Measurements from ENCODE around the gene DVL2.

DVL2 gene

DNA sequence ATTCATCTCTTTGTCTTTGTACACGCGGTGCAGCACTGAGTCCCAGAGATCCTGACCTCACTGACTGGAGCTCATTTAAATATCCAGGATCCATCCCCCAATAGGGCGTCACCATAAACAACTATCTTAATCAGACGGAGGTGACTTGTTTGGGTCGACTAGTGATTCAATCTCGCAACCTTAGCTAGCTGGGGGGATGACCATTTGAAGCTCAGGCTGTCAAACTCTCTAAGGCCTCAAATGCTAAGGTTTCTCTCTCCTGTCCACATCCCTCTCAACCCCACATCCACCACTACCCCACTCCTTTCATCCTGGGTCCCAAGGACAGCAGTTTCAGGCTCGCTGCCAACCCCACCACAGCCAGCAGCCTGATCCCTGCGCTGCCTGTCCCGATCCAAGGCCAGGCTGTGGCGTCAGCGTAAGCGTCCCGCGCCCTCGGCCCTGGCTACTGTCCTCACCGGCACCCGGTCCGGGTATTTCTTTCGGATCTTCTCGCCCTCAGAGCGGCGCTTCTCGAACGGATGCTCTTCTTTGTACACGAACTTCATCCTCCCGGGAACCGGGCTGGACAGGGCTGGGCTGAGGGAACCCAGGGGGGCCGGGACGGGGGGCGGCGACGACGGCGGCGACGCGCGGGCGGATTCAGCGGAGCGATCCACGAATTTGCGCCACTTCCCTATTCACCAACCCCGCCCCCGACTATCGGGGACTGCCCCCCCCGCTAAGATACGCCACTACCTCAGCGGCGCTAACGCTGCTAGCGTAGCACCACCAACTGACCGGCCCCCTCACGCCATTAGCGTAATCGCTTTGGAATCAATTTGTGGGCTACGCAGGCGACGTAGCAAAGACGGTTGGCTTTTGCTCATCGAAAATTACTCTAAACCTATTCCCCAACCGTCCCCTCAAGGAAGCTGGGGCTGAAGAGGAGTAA is 7.7 kb upstream of the DVL2 start, which contains the start of gene GABARAP (continued):
- TF ChIP-seq ZNF266 (tag by site-specific recombination; IDR thresholded peaks at IDR 0.05; ENCODE audit: low read depth) (no peak), SP7 (tag by site-specific recombination; IDR thresholded peaks at IDR 0.05) (no peak; the same call in 1 of the 2 replicates), KLF10 (tag by site-specific recombination; IDR thresholded peaks at IDR 0.05) (no peak; the same call in 1 of the 2 replicates), ZNF473 (tag by site-specific recombination; IDR thresholded peaks at IDR 0.05) (no peak), ZNF48 (tag by site-specific recombination; IDR thresholded peaks at IDR 0.05) (no peak), ZNF239 (tag by site-specific recombination; IDR thresholded peaks at IDR 0.05) (no peak), ZNF324 (tag by site-specific recombination; IDR thresholded peaks at IDR 0.05) (no peak), ZNF785 (tag by site-specific recombination; IDR thresholded peaks at IDR 0.05) (no peak), ZNF837 (tag by site-specific recombination; IDR thresholded peaks at IDR 0.05) (no peak), ZNF223 (tag by site-specific recombination; IDR thresholded peaks at IDR 0.05) (no peak), ZNF19 (tag by site-specific recombination; IDR thresholded peaks at IDR 0.05; ENCODE audit: low read depth) (no peak; the same call in 1 of the 2 replicates), ZNF132 (tag by site-specific recombination; IDR thresholded peaks at IDR 0.05; ENCODE audit: borderline replicate concordance) (no peak), BCL11A (tag by site-specific recombination; IDR thresholded peaks at IDR 0.05; ENCODE audit: low read depth) (0 out of 2 replicates have a peak, but pooled peaks have one; percentile 13), ZNF423 (tag by site-specific recombination; IDR thresholded peaks at IDR 0.05) (no peak), ZBTB21 (tag by site-specific recombination; IDR thresholded peaks at IDR 0.05) (0 out of 2 replicates have a peak, but pooled peaks have one; percentile 42), ZNF157 (tag by site-specific recombination; IDR thresholded peaks at IDR 0.05) (no peak), ZNF529 (tag by site-specific recombination; IDR thresholded peaks at IDR 0.05; ENCODE audit: insufficient replicate concordance) (no peak), ZNF623 (tag by site-specific recombination; IDR thresholded peaks at IDR 0.05) (no peak), ZFP37 (tag by site-specific recombination; IDR thresholded peaks at IDR 0.05) (peak; percentile 84)
- TF ChIP-seq, protein P1, sequence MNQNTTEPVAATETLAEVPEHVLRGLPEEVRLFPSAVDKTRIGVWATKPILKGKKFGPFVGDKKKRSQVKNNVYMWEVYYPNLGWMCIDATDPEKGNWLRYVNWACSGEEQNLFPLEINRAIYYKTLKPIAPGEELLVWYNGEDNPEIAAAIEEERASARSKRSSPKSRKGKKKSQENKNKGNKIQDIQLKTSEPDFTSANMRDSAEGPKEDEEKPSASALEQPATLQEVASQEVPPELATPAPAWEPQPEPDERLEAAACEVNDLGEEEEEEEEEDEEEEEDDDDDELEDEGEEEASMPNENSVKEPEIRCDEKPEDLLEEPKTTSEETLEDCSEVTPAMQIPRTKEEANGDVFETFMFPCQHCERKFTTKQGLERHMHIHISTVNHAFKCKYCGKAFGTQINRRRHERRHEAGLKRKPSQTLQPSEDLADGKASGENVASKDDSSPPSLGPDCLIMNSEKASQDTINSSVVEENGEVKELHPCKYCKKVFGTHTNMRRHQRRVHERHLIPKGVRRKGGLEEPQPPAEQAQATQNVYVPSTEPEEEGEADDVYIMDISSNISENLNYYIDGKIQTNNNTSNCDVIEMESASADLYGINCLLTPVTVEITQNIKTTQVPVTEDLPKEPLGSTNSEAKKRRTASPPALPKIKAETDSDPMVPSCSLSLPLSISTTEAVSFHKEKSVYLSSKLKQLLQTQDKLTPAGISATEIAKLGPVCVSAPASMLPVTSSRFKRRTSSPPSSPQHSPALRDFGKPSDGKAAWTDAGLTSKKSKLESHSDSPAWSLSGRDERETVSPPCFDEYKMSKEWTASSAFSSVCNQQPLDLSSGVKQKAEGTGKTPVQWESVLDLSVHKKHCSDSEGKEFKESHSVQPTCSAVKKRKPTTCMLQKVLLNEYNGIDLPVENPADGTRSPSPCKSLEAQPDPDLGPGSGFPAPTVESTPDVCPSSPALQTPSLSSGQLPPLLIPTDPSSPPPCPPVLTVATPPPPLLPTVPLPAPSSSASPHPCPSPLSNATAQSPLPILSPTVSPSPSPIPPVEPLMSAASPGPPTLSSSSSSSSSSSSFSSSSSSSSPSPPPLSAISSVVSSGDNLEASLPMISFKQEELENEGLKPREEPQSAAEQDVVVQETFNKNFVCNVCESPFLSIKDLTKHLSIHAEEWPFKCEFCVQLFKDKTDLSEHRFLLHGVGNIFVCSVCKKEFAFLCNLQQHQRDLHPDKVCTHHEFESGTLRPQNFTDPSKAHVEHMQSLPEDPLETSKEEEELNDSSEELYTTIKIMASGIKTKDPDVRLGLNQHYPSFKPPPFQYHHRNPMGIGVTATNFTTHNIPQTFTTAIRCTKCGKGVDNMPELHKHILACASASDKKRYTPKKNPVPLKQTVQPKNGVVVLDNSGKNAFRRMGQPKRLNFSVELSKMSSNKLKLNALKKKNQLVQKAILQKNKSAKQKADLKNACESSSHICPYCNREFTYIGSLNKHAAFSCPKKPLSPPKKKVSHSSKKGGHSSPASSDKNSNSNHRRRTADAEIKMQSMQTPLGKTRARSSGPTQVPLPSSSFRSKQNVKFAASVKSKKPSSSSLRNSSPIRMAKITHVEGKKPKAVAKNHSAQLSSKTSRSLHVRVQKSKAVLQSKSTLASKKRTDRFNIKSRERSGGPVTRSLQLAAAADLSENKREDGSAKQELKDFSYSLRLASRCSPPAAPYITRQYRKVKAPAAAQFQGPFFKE (tag by site-specific recombination; IDR thresholded peaks at IDR 0.05; ENCODE audit: borderline replicate concordance): no peak
- TF ChIP-seq, protein P2, sequence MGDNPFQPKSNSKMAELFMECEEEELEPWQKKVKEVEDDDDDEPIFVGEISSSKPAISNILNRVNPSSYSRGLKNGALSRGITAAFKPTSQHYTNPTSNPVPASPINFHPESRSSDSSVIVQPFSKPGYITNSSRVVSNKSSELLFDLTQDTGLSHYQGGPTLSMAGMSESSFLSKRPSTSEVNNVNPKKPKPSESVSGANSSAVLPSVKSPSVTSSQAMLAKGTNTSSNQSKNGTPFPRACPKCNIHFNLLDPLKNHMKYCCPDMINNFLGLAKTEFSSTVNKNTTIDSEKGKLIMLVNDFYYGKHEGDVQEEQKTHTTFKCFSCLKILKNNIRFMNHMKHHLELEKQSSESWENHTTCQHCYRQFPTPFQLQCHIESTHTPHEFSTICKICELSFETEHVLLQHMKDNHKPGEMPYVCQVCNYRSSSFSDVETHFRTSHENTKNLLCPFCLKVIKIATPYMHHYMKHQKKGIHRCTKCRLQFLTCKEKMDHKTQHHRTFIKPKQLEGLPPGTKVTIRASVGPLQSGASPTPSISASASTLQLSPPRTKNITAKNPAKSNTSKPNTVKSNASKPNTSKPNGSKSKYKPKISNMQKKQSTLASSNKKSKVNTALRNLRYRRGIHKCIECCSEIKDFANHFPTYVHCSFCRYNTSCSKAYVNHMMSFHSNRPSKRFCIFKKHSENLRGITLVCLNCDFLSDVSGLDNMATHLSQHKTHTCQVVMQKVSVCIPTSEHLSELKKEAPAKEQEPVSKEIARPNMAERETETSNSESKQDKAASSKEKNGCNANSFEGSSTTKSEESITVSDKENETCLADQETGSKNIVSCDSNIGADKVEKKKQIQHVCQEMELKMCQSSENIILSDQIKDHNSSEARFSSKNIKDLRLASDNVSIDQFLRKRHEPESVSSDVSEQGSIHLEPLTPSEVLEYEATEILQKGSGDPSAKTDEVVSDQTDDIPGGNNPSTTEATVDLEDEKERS (tag by site-specific recombination; IDR thresholded peaks at IDR 0.05): no peak
- TF ChIP-seq, protein P3, sequence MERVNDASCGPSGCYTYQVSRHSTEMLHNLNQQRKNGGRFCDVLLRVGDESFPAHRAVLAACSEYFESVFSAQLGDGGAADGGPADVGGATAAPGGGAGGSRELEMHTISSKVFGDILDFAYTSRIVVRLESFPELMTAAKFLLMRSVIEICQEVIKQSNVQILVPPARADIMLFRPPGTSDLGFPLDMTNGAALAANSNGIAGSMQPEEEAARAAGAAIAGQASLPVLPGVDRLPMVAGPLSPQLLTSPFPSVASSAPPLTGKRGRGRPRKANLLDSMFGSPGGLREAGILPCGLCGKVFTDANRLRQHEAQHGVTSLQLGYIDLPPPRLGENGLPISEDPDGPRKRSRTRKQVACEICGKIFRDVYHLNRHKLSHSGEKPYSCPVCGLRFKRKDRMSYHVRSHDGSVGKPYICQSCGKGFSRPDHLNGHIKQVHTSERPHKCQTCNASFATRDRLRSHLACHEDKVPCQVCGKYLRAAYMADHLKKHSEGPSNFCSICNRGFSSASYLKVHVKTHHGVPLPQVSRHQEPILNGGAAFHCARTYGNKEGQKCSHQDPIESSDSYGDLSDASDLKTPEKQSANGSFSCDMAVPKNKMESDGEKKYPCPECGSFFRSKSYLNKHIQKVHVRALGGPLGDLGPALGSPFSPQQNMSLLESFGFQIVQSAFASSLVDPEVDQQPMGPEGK (tag by site-specific recombination; IDR thresholded peaks at IDR 0.05): peak; percentile 98
- TF ChIP-seq, protein P4, sequence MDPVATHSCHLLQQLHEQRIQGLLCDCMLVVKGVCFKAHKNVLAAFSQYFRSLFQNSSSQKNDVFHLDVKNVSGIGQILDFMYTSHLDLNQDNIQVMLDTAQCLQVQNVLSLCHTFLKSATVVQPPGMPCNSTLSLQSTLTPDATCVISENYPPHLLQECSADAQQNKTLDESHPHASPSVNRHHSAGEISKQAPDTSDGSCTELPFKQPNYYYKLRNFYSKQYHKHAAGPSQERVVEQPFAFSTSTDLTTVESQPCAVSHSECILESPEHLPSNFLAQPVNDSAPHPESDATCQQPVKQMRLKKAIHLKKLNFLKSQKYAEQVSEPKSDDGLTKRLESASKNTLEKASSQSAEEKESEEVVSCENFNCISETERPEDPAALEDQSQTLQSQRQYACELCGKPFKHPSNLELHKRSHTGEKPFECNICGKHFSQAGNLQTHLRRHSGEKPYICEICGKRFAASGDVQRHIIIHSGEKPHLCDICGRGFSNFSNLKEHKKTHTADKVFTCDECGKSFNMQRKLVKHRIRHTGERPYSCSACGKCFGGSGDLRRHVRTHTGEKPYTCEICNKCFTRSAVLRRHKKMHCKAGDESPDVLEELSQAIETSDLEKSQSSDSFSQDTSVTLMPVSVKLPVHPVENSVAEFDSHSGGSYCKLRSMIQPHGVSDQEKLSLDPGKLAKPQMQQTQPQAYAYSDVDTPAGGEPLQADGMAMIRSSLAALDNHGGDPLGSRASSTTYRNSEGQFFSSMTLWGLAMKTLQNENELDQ (tag by site-specific recombination; IDR thresholded peaks at IDR 0.05; ENCODE audit: low read depth): no peak

Data from HEK293 (cell line).